GM19395 (cell line): Measurements from ENCODE around the gene LARGE1.

ENCODE experiments used
- ATAC-seq: cut with Tn5 transposase; IDR thresholded peaks from one replicate; pipeline ENCODE4 v1.9.1; 2021; ENCODE audit warnings: mild to moderate bottlenecking, moderate library complexity; ENCODE audit not compliant: unreplicated experiment

The LARGE1 gene

DNA sequence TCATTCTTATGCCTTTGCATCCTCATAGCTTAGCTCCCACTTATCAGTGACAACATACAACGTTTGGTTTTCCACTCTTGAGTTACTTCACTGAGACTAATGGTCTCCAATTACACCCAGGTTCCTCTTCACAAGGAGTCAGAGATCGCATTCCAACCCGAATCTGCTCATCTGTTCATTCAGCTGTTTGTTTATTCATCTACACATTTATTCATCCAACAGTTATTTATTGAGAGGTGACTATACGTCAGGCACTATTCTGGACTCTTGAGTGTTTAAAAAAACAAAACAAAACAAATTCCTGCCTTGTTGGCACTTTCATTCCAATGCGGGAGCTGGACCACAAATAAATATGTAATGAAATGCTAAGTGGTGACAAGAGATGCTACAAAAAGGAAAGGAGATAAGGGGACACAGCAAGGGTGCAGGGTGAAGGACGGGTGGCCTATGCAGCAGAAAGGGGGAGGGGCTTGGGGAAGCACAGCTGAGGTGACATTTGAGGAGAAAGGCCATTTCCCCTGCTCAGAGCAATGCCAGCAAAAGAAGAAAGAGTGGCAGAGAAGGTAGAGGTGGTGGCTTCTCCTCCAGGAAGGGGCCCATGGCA, 468.3 kb downstream of the LARGE1 start:
- no peak for ATAC-seq

DNA sequence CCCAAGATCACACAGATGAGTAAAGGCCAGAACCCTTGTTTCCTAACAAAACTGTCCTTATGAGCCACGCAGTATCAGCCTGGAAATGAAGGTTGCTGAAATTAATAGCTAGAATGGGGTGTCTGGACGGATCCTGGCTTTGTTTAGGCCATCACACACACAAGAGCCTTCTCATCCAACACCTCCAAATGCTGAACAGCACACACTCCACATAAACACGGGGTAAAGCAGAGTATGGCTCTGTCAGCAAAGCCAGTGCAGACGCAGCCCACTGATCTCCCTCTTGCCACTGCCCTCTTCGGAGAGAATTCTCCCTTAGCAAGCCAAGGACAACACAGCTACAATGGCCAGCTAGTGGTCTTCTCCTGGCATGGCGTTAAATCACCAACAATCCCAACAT, 469.5 kb downstream of the LARGE1 start:
- ATAC-seq: no peak

DNA sequence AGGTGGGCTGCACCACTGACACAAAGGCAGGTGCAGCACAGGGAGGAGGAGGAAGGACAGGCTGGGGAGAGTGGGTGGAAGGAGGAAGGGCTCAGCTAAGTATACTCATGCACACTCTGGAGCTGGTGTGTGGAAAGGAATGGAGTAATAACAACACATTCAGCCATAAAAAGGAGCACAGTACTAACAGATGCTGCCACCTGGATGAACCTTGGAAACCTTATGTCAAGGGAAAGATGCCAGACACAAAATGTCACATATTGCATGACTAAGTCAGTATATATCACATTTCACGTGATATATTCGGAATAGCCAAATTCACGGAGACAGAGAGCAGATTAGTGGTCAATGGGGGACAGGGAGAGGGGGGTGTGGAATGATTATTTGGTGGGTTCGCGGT, 472.5 kb downstream of the LARGE1 start:
- ATAC-seq: no peak

DNA sequence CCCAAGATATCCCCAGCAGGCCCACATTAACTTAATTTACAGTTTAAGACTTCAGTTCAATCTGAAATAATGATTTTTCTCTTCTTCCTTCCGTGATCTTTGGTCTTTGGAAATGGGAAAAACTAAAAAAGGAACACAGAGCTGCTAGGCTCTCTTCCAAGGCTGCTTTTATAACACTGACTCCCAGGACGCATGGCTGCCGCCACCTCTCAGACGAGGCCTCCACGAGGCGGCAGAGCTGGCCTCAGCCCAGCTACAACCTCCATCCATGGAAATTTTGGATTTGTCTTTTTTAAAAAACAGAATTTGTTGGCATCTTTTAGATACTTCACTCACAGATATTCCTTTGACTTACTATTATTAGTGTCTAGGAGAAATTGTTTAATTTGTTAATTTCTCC, 476.6 kb downstream of the LARGE1 start:
- ATAC-seq: no peak

DNA sequence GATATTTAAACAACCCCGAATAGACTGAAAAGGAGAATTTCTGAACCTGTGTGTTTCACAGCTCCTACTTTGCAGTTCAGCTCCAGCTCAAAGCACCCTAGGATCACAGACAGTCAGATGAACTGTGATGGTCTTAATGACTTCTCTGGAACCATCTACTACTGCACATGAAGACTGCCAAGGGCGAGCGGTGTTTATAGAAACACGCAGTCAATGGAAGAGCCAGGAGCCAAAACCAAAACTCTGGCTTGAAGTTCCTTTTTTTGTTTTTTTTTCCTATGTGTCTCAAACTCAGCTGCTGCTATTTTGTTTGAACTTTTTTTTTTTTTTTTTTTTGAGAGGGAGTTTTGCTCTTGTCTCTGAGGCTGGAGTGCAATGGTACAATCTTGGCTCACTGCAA, 479.5 kb downstream of the LARGE1 start:
- no peak for ATAC-seq

DNA sequence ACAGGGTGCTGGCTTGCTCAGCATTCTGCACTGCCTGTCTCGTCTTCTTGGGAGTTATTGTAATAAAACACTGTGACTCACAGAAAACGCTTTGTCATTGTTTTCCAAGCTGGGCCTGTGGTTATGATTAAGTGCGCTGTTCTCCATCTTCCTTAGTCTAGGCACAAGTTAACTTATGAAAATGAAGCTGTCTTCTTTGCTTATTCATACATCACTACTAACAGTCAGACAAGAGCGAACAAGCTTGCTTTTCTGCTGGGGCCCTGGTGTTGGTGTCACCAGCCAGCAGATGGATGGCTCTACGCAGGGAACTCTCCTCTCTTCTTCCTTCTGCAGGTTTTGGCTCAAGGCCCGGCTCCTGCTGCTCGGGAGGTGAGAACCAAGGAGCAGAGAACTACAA, 482.0 kb downstream of the LARGE1 start:
- ATAC-seq: no peak

DNA sequence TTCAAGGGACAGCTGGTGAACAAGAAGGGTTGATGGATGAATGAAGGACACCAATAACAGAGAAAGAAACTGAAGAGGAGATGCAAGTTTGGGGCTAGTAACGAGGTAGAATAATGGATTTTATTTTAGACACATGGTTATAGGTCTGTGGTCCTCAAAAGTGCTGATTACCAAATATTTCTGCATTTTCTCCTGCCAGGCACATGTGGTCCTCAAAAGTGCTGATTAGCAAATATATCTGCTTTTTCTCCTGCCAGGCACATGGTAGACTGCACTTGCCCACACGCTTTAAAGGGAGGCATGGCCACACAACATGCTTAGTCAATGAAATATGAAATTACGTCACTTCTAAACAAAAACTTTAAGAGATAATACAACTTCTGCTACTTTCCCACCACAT, 489.0 kb downstream of the LARGE1 start:
- ATAC-seq: no peak

DNA sequence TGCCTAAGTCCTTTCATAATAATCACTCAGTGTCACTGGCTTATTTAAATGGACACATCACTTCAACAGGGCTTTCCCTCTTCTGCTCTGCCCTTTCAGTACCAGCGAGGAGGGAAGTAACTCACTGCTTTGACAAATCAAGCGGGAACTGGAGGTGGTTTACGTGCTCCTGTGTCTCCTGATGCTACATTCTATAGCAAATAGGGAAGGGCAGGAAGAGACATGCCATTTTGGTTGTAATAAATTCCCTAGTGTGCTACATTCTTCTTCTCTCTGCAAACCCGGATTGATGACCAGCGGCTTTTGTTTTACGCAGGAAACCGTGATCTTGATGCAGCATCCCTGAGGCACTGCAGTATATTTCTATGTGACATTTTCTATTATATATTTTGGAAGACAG, 491.0 kb downstream of the LARGE1 start:
- no peak for ATAC-seq

DNA sequence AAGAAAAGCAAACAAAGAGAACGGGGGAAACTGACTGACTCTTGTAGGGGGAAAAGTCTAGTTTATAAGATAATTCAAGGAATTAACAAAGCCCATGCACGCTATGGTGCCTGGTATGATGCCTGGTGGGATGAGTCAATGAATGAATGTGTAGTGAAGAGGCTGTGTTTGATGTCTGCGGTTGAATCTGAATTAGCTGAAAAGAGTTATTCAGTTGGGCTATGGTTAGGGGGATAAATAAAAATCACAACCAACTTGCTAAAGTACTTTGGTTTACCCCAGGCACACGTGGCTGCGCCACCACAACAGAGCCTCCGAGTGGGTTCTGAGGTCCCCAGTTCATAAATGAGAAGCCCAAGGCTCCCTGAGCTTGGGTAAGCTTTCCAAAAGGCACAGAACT, 492.8 kb downstream of the LARGE1 start:
- no peak for ATAC-seq

DNA sequence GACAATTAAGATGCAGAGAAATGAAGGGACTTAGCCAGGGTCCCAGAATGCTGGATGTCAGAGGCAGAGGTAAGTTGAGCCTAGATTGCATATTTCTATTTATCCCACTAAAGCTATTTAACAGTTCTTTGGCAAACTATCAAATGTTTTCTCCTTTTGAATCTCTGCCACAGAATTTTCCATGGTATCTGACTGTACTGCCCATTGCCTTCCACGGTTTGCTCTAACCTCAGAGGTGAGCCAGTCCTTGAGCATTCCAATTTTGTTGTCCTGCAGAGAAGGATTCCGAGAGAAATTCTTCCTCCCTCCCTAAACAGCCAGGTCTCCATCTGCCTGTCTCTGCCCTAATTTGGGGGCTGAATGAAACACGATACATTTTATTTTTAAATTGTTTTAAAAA, 493.8 kb downstream of the LARGE1 start:
- ATAC-seq: no peak

DNA sequence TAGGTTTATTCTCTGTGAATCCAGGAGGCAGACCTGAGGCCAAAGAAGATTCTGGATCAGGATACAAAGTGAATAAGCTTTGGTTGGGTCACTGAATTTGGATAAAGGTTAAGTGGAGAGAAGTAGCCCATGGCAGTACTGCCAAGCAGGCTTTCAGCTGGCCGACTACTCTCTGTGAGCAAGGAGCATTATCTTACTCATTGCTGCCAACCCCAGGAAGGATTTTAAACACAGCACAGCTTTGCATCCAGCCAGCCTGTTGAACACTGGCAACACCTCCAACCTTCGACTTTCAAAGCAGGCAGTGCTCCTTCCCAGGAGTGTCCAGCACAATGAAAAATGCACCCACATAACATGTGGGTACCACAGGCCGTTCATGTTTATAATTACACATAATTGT, 498.4 kb downstream of the LARGE1 start:
- ATAC-seq: no peak

DNA sequence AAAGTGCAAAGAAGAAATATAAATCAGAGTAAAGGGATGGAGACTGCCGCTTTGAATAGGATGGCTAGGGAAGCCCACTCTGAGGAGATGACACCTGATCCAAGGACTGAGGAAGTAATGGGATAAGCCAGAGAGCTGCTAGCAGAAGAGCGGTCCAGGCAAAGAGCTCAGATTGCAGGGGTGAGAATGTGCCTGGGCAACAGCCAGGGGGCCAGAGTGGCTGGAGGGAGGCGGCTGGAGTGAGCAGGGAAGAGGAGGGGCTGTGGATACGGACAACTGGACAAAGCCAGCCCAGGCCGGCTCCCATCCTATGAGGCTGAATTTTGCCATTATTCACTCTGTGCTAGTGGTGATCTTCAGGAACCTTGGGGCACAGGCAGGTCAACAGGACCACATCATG, 501.8 kb downstream of the LARGE1 start:
- ATAC-seq: no peak

DNA sequence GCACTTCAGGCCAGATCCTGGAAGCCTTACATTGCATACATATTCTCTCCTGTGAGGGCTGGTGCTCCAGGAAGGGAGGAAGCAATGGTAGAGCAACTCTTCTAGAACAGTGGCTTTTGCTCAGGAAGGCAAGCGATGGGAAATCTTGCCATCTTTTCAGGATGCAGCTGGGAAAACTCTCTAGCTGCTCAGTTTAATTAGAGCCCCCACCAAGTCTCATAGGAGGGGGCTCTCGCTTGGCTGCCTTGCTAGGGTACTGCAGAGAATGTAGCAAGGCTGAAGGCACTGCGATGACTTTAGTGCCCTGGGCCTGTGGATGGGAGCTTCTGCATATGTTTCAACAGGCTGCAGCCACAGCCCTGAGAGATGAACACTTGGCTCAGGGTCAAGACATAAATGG, 504.9 kb downstream of the LARGE1 start:
- no peak for ATAC-seq

DNA sequence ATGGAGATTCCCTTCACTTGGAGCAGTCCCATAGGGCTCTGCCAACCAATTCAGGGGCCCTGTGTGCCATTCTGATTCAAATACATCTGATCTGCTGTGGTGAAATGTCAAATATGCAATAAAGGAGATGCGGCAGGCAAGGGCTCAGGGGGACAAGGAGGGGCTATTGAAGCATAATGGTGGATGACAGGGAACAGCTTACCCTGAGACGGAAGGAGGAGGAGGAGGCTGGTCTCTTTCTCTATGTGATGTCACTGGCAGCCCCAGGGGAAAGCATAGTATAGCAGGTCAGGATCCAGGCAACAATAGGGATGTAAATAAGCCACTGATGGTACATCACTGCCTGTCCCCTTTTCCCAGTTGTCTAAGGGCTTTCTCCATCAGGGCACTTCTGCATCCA, 511.2 kb downstream of the LARGE1 start:
- ATAC-seq: no peak

DNA sequence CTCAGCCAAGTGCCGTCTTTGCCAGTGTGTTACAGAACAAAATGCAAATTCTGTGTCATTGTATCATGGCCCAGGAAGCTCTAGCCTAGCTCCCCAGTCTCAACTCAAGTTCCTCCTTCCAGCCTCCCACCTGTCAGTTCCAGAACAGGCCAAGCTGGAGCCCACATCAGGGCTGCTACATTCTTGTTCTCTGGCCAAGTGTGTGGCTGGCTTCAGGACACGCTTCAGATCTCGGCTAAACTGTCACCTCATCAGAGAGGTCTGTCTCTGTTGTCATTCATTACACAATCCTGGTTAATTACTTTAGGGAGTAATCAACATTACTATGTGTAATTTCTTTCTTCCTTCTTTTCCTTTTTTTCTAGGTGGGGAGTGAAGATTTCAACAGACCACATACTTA, 515.1 kb downstream of the LARGE1 start:
- ATAC-seq: no peak

DNA sequence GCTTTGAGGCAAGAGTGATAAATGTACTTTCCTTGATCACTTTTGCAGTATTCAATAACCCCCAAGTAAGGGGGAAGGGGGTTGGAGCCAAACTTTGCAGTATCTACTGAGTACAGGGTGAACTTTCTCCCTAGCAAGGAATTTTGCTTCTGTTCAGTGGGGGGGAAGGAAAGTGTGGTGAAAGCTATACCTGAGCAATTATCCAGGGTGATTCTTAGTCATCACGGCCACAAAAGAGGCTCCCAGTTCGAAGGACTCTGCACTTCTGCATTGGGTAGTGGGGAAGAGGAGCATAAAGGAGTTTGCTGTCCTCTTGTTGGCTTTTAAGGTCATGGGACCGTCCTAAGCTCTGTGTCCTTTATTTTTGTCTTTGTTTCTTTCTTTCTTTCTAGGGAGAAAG, 515.6 kb downstream of the LARGE1 start:
- ATAC-seq: no peak

DNA sequence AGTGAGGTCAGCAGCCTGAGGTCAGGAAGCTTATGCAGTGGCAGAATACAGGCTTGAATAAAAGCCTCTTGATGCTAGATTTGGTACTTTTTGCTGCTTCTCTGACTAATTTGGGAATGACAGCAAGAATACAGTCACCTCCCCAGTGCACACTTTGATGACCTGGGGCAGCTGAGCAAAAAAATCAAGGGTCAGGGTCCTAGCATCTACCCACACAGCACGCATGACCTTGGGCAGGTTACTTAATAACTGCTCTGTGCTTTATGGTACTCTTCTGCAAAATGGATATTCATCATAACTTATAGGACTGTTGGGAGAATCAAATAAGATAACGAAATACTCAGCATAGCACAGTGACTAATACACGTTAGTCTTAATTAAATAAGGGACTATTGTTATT, 518.0 kb downstream of the LARGE1 start:
- no peak for ATAC-seq

DNA sequence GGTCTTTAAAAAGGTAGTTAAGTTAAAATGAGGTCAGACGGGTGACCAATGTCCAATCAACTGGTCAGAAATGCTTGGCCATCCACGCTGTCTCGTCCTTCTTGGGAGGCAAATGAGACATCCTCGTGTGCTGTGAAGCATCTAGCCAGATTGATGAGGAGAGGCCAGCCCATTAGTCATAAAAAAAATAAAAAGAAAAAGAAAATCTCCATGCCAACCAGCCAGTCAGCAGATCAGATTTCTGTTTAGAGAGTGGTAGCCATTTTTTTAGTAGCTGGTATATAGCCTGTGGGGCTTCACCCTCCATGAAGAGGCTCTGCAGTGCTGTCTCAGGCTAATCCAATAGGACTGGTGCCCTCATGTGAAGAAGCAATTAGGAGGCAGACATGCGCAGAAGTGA, 519.0 kb downstream of the LARGE1 start:
- ATAC-seq: no peak

DNA sequence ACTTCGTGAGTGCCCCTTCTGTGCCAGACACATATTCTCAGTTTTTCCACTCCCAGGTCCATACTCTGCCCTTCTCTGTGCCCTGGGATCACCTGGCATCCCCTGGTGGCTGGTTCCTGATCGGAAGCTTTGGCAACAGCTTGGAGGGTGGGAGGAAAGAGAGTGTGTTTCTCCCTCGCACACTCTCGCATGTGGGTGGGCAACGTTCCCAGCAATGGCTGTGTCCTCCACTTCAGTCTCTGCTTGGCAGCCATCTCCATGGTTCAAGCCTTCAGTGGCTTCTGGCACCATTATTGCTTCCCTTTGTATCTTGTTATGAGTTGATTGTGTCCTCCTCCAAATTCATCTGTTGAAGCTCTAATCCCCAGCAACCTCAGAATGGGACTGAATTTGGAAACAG, 519.4 kb downstream of the LARGE1 start:
- no peak for ATAC-seq

DNA sequence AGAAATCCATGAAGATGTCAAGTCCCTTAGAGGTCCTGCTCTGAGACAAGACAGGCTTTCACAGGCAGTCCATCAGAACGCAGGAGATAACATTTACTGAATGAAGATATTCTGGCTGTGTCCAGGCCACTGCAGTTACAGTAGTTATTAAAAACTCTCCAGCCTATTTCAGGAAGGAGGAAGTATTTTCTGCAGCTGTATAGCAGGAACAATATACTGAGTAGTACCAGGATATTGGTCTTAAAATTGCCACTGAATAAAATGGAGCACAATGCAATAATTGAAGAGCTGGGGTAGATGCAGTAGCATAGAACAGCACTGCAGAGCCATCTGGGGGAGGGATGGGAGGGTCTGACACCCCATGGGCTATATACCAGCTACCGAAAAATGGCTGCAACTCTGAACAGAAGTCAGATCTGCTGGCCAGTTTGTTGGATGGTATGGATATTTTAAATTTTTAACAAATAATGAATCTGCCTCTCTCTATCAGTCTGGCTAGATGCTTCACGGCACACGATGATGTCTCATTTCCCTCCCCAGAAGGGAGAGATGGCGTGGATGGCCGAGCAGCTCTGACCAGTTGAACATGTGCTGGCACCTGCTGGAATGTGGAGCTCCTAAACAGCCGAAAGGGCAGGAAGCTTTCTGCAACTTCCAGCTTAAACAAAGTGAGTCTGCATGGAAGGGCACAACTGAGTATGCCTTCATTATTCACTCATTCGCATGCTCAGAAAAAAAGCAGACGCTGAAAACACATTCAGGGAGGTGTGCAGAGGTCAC, 520.0 kb downstream of the LARGE1 start:
- no peak for ATAC-seq

DNA sequence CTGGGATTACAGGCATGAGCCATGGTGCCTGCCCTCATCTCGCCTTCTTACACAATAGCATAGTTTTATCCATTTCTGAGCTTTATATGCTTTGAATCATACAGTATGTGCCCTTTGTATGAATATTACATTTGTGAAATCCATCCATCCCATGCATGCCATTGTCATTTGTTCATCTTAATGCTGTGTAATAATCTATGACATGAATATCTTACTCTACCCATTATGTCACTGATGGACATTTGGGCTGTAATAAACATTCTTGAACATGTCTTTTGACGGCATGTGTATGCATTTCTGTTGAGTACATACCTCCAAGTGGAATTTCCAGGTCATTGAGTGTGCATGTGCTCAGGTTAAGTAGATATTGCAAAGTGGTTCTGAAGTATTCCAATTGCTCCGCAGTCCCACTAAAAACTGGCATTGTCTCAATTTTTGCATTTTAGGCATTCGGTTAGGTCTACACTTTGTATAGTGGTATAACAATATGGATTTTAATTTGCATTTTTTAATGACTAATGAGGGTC, 522.8 kb downstream of the LARGE1 start:
- ATAC-seq: no peak

DNA sequence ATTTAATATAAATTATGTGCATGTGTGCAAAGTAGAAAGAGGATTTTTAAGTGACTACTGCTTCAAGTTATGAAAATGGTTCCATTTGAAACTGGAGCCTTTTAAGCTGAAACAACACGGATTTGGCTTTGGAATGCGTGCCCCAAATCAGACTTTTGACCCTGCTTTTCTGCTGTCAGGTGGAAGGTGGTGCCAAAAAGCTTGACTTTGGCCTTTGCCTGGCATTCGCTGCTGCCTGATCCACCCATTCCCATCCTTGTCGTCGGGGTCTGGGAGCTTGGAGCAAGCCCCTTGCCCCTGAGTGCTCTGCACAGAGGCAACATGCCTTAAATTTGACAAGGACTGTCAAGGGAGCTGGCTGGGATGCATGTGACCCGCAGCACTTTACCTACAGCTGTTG, 526.8 kb downstream of the LARGE1 start:
- ATAC-seq: no peak

DNA sequence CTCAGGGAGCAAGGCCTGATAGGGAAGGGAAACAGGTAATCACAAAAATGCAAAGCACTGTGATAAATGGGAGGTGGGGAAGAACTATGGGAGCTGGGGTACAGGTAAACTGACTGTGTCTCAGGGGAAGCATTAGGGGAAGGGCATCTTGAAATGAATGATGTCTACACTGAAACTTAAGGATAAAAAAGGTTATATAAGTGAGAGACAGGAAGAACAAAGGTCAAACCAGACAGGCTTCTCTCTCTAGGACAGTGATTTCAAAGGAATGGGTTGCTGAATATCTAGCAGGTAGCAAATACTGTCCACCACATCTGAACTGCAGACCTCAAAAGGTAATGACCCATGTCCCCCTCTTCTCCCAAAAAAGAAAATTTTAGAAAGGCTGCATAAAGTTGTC, 529.0 kb downstream of the LARGE1 start:
- no peak for ATAC-seq
